HG02840 (cell line): ENCODE measurements around the gene SCN1B.
"Not testable (repeated sequence)": the region's sequence is repeated elsewhere in the genome, so short reads cannot be mapped to it uniquely, and the experiment has no call there.

Experiments
- ATAC-seq: cut with Tn5 transposase; IDR thresholded peaks from one replicate; pipeline ENCODE4 v1.9.1; 2021; ENCODE audit warnings: mild to moderate bottlenecking, moderate library complexity, moderate number of reproducible peaks; ENCODE audit not compliant: unreplicated experiment, low FRiP score

SCN1B gene

DNA sequence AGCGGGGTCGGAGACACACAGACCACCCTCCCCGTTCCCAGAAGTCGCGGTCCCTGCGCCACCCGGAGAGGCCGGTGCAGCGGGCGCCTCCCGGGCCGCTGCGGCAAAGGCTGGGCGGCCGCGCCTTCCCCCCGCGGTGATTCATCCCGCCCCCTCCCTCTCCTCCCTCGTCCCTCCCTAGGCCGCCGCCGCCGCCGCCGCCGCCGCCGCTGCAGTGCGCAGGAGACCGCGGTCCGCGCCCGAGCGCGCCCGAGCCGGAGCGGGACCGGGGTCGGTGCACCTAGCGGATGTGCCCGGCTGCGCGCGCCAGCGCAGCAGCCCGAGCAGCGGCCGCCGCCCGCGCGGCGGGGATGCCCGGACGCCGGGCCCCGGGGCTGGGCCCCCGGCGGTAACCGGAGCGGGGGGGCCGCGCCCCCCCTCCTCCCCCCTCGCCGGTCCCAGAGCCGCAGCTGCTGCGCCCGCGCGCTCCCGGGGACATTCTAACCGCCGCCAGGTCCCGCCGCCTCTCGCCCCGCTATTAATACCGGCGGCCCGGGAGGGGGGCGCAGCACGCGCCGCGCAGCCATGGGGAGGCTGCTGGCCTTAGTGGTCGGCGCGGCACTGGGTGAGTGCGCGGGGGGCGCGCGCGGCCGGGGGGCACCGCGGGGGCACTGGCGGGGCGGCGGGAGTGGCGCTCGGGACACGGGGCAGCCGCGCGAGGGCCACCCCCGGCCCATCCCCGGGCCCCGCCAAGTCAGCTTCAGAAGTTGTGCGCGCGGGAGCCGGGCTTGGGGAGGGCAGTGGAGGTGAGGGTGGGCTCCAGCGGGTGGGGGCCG, at the start of gene SCN1B:
TSS of gene SCN1B (plus strand) at position 214 of the 815 bp plus-strand sequence. CDS start at position 565, 351 bp downstream.
- ATAC-seq, result no peak

DNA sequence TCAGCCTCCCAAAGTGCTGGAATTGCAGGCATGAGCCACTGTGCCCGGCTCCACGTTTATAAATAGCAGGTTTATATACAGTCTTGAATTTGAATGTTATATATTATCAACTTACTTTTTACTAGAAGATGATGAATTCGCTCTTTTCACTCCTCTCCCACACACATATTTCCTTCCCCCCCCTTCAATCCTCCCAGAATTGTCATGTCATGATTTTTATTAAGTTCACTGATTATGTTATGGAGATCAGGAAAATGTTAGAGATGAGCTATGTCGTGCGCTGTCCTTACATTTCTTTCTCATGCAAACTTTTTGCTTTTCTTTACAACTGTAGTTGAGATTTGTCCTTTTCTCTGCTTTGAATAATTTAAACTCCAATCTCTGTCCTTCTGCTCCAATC, 48.0 kb upstream of the SCN1B start:
- ATAC-seq, result no peak

DNA sequence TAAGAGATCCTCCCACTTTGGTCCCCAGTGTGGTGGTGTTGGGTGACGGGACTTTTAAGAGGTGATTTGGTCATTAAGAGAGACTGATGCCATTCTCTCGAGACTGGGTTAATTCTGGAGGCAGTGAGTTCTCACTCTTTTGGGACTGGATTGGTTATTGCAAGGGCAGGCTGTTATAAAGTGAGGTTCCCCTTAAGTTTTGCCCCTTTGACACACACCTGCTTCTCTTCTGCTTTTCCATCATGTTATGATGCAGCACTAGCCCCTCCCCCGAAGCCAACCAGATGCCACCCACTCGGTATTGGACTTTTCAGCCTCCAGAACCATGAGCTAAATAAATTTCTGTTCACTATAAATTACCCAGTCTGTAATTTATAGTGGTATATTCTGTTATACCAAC, 46.5 kb upstream of the SCN1B start:
- ATAC-seq, result no peak

DNA sequence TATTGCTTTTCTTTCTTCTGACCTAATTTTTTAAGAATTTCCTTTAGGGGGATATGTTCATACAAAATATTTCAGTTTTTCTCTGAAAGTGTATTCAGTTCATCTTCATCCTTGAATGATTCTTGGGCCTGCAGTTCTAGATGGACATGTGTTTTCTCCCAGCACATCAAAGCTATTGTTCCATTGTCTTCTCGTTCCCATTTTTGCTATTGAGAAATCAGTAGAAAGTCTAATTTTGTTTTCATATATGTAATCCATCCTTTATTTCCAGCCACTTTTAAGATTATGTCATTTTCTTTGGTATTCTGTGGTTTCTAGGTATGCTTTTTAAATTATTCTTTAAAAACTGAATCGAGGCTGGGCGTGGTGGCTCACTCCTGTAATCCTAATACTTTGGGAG, 46.0 kb upstream of the SCN1B start:
- no peak for ATAC-seq

DNA sequence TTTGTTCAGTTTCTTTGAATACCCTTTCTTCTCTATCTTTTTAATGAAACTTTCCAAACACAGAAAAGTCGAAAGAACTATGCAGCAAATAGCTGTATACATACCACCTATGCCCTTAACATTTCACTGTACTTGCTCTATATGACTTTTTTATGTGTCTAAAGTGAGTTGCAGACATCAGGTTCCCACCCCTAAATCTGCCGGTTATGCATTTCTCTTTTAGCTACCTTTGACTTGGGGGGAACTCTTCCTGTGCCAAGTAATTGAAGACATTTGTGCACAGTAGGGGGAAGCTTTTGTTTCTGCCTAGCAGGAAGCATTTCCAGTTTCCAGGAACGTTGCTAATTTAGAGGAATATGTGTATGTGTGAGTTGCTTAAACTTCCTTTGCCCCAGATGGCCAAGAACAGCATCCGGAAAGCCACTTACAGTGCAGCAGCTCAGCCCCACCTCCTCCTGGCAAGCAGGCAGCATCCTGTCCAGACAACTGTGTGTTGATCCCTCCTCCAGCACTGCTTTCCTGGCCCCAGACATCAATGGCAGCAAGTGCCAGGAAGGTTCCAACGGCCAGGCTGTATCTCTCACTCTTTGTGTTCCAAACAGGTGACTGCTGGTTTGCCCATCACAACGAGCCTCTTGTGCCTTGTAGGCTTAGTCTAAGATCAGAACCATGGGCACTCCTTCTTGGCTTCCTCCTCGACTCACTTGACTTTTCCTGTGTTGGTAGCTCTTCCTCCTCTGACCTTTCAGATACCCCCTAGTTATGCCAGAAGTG, 44.8 kb upstream of the SCN1B start:
- ATAC-seq, result no peak

DNA sequence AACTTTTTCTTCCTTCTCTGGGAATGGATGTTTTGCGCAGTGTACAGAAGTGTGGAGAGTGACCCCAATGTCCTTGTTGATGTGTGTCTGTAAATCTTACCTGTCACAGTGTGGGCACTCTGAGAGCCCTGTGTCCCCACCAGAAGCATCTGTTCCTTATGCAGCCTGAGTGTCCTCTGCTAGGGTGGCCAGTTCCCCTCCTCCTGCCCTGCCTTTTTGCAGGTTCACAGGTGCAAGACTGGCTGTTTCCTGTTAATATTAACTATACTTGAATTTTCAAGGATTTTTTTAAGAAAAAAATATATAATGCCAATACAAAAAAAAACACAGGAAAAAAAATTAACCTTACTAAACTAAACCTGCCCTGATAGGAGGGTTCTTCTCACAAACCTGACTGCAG, 42.2 kb upstream of the SCN1B start:
- ATAC-seq, result no peak

DNA sequence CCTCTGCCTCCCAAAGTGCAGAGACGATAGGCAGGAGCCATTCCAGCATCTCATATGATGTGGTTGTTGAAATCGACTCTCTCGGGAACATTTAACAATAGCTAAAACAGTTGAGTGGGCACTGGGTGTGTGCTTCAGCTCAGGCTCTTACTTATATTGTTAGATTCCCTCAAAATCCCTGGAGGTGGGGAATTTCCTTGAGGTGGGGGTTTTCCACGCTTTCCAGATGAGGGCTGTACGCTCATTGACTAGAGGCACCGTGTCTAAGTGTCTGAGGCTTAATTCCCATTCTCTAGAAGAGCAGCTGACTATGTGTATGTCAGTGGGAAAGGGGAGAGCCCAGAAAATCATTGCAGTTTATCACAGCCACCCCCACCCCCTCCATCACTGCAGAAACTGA, 41.0 kb upstream of the SCN1B start:
- ATAC-seq, result no peak

DNA sequence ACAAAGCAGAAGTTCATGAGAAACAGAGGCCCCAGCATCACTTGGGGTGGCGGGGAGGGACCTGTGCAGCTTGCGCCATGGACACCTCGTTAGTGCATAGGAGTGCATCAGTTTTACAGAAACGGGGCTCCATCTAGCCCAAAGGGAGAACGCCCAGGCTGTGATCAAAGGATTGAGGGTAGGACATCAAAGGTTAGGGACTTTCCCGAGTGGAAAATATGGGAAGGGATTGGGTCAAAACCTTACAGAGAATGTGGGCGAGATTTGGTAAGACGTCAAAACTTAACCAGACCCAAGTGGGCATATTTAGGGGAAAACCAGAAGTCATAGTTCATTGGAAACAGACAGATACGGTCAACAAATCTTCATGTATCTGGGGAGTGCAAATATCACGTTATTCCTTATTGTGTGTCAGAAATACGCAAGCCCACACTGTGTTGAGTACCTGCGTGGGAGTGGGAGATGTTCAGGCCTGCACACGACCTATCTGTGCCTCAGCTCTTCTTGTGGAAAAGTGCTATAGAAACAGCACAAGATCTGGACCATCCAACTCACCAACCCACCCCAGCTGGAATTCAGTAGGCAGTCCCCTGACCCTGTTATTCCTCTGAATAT, 39.6 kb upstream of the SCN1B start:
- no peak for ATAC-seq

DNA sequence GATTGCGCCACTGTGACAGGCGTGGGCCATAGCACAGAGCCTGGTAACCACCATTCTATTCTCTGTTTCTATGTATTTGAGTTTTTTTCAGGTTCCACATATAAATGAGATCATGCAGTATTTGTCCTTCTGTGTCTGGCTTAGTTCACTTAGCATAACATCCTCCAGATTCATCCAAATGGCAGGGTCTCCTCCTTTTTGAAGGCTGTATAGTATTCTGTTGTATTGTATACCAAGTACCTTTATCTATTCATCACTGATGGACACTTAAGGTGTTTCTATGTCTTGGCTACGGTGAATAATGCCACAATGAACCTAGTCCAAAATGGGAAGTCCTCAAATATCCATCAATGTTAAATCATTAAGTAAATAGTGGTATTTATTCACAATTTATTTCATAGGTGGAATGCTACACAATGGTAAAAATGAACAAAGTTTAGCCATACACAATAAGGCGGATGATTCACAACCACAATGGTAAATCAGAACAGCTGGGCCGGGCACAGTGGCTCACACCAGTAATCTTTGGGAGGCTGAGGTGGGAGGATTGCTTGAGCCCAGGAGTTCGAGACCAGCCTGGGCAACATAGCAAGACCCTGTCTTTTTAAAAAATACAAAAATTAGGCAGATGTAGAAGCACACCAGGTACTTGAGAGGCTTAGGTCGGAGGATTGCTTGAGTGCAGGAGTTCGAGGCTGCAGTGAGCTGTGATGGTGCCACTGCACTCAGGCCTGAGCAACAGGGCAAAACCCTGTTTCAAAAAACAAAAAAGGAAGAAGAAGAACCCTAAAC, 38.5 kb upstream of the SCN1B start:
- no peak for ATAC-seq

DNA sequence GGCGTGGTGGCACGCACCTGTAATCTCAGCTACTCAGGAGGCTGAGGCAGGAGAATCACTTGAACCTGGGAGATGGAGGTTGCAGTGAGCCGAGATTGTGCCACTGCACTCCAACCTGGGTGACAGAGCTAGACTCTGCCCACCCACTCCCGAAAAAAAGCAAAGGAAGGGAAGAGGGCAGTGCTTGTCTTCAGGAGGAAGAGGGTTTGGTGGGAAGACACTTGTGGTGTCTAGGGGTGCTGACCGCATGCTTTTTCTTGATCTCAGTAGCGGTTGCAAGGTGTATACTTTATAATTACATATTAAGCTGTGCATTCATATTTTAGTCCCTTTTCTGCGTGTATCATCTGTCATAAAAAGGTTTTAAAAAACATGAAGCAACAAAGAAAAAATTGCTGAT, 37.7 kb upstream of the SCN1B start:
- not testable (repeated sequence) for ATAC-seq

DNA sequence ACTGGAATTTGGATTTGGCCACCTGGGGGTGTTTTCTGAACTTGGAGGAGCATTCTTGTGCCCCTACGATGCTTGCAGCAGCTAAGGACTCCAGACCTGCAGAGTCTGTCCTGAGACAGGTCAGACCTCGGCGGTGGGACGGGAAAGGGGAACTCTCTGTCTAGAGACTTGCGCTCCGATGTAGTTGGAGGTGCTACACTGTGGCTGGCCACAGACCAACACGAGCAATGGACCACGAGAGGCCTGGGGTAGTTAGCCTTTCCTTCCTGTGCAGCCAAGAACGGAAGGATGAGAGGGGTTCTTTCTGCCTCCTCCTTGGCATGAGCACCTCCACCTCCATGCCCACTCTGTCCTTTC, 36.0 kb upstream of the SCN1B start:
- no peak for ATAC-seq

DNA sequence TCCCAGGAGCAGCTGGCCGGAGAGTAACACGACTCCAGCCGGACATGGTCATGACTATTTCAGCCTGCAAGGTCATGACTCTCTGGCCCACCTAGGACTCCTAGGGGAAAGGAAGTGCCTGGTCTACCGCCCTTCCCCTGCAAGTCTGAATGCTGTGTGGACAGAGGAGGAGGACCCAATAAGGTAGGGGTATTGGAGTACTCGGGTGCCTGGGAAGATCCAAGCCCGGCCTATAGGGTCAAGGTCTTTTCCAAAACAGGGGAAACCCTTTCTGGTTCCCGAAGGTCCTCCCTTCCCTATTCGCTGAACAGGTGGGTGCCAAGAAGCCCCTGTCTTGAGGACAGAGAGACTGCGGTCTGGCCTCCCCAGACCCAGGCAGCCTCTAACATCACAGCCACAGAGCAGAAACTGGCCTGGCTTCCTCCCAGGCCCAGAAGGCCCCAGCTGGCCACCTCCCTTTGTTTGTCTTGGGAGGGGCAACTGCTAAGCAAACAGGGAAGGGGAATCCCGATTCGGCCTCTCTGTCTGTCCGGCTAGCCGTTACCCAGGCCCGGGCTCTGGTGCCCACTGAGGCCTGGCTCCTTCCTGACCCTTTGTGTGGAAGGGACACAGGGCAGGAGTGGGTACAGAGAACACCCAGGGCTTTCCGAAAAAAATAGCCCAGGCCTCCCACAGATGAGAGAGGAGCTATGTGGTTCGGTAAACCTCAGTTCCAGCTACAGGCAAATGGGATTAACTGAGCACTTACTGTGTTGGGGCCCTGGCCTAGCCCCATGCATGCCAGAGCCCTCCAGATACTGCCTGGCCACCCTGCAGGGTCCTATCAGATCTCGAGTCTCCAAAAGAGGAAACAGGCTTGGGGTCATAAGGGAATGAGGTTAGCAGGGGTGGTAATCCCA, 35.4 kb upstream of the SCN1B start:
- ATAC-seq, result no peak

DNA sequence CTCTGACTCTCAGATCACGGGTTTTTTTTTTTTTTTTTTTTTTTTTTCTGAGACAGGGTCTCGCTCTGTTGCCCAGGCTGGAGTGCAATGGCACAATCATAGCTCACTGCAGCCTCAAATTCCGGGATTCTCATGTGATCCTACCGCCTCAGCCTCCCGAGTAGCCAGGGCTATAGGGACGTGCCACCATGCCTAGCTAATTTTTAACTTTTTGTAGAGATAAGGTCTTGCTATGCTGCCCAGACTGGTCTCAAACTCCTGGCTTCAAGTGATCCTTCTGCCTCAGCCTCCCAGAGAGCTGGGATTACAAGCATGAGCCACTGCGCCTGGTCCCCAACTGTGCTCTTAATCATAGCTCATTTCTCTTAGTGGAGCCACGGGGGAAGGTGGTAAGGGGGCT, 34.7 kb upstream of the SCN1B start:
- ATAC-seq, result no peak

DNA sequence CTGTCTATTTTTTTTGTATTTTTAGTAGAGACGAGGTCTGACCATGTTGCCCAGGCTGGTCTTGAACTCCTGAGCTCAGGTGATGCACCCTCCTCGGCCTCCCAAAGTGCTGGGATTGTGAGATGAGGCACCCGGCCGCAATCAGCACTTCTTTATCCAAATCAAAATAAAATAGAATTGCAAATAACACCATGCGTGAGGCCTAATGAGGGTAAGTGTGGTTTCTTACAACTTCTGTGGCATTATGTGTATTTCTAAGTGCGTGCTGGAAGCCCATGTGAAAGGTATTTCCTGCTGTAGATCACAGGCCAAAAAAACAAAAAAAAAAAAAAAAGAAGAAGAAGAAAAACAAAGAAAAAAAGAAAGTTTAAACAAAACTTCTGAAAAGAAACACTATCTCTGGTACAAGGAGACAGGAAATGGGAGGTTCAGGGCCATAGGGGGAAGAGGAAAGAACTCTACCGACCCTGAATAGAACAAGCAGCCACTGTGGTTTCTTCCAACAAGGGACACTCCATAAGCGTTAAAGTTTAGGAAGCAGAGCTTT, 33.1 kb upstream of the SCN1B start:
- no peak for ATAC-seq

DNA sequence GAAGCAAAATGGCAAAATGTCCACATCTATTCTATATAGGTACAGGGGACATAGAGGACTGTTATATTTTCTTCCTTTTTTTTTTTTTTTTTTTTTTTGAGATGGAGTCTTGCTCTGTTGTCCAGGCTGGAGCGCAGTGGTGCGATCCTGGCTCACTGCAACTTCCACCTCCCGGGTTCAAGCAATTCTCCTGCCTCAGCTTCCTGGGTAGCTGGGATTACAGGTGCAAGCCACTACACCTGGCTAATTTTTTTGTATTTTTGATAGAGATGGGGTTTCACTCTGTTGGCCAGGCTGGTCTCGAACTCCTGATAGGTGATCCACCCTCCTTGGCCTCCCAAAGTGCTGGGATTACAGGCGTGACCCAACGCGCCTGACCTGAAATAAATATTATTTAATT, 32.0 kb upstream of the SCN1B start:
- not testable (repeated sequence) for ATAC-seq

DNA sequence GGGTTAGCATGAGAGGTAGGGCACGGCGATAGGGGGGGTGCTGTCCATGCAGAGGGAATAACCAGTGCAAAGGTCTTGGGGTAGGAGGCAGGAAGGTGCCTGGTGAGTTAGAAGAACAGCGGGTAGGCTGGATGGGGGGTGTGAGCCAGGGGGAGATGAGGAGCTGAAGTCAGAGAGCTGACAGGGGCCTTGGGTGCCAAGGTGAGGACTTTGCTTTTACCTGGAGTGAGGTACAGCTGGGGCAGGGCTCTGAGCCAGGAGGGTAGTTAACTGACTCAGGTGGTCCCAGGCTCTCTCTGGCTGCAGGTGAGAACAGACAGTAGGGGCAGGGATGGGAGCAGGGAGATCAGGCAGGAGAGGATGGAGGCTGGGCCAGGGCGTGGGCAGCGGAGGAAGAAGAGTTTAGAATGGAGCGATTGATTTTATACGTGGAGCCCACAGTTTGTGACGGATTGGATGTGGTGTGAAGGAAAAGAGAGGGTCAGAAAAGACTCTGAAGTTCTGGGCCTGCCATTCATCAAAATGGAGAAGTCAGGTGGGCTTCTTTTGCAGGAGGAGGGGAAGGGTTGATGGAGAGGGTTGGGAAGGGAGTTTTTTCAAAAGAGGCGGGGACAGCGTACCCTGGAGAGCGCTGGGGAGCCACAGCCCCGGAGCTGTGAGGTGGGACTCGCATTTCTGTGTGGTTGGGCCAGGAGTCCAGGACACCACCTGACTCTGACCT, 31.3 kb upstream of the SCN1B start:
- ATAC-seq, result no peak

DNA sequence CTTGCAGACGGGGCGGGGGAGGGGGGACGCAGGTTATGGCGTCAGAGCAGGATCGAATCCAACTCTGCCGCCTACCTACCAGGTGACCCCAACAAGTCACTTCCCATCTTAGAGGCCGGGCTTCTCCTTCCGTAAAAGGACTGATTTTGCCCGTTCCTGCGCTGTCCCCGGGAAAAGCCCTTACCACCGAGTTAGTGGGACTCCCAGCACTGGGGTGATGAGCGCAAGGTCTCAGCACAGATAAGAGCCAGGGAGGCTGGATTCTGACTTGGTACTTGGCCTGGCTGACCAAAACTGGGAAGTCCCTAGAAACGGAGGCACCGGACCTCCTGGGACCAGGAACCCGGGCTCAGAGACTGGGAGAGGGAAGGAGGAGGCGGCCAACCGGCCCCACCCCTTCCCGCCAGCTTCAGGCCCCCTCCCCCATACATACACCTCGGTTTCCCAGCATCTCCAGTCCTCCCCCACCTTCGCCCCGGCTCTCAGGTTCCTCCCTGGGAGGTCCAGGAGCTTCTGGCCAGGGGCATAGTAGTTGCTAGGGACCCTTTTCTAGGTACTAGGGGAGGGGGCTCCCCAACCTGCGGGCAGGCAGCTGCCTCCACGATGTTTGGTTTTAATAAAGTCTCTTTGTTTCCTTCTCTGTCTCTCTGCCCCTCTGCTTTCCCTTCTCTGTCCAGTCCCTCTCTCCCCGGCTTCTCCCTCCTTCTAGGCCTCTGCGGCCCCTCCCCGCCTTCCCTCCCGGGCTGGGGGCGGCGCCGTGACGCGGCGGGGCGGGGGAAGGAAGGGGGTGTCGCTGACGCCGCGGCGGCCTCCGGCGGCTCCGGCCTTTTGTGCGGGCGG, 30.6 kb upstream of the SCN1B start, which contains the start of gene GRAMD1A:
TSS of gene GRAMD1A (plus strand) at position 826 of the 840 bp plus-strand sequence. CDS start 156 bp downstream, outside the sequence.
- peak; percentile 48 for ATAC-seq

DNA sequence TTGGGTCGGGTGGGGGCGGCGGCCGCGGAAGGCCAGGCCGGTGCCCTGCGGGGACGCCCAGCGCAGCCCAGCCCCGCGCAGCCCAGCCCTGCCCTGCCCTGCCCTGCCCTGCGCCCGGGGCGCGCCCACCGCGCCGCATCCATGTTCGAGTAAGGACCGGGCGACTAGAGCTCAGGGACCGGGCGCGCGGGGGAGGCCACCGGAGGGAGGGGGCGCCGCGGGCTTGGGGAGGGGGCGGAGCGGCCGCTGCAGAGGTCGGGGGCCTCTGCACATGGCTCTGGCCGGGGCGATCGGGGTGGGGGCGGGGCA, 30.0 kb upstream of the SCN1B start:
- no peak for ATAC-seq
